Caki2 (cell line): ENCODE data around the gene PFKM. TPM values are rescaled to one million over a fixed set of nuclear protein-coding genes. Genes with fewer than 3 reads are reported as not detected.

Experiments
- DNase-seq: peaks from one replicate; pipeline ENCODE4 v3.0.0-alpha.2; 2015; ENCODE audit warnings: low read depth
- in situ Hi-C: cut with HindIII; loops from 2 replicates; pipeline ENCODE4 v1.10.0; 2016; ENCODE audit warnings: low sequenced_read_pairs, low pct_unique_long_range_greater_than_20kb, mixed read lengths
- total RNA-seq: library from RNA; depleted of rRNA; stranded (reverse); fragments of >200 nt; shearing (Covaris generic); gene quantifications from 2 replicates; pipeline ENCODE4 v1.2.3, GENCODE V29; 2014; ENCODE audit warnings: low replicate concordance; rRNA removed

Gene PFKM
- 65.4 and 193 TPM in 2 replicates for total RNA-seq

GRCh38 chr12:48119078-48119833, at the start of gene PFKM:
PFKM (plus strand) TSS chr12:48119364; CDS start chr12:48122775, 3,411 bp downstream.
- peak; percentile 92 for DNase-seq
- in situ Hi-C loops, result no loop called here

- no peak for DNase-seq
- in situ Hi-C loops, result no loop called here
Measured at GRCh38 chr12:48070033-48070432, 49.1 kb upstream of the PFKM start.

- no peak for DNase-seq
- in situ Hi-C loops, result no loop called here
Measured at GRCh38 chr12:48070731-48071130, 48.4 kb upstream of the PFKM start.

GRCh38 chr12:48071808-48072207, 47.4 kb upstream of the PFKM start:
- in situ Hi-C loops, result no loop called here
- DNase-seq, result no peak

- in situ Hi-C loops, result no loop called here
Measured at GRCh38 chr12:48072266-48072665, 46.9 kb upstream of the PFKM start.

GRCh38 chr12:48074266-48074665, 44.9 kb upstream of the PFKM start:
- in situ Hi-C loops, result no loop called here

More at GRCh38 chr12:48072266-48072665, 46.9 kb upstream of the PFKM start:
- DNase-seq, result no peak

GRCh38 chr12:48075832-48076231, 43.3 kb upstream of the PFKM start:
- in situ Hi-C loops, result no loop called here
- no peak for DNase-seq

More at GRCh38 chr12:48074266-48074665, 44.9 kb upstream of the PFKM start:
- no peak for DNase-seq

- in situ Hi-C loops, result no loop called here
- DNase-seq, result no peak
Measured at GRCh38 chr12:48077111-48077510, 42.1 kb upstream of the PFKM start.

GRCh38 chr12:48078901-48079300, 40.3 kb upstream of the PFKM start:
- in situ Hi-C loops, result no loop called here
- no peak for DNase-seq

GRCh38 chr12:48080285-48080684, 38.9 kb upstream of the PFKM start:
- in situ Hi-C loops, result no loop called here
- DNase-seq, result no peak

- in situ Hi-C loops, result no loop called here
- DNase-seq, result no peak
Measured at GRCh38 chr12:48080821-48081220, 38.3 kb upstream of the PFKM start.

- DNase-seq, result no peak
- in situ Hi-C loops, result no loop called here
Measured at GRCh38 chr12:48084066-48084465, 35.1 kb upstream of the PFKM start.

GRCh38 chr12:48084841-48085460, 34.2 kb upstream of the PFKM start:
- in situ Hi-C loops, result no loop called here

GRCh38 chr12:48086327-48086726, 32.8 kb upstream of the PFKM start:
- DNase-seq, result no peak
- in situ Hi-C loops, result no loop called here

More at GRCh38 chr12:48084841-48085460, 34.2 kb upstream of the PFKM start:
- no peak for DNase-seq

GRCh38 chr12:48092611-48093010, 26.6 kb upstream of the PFKM start:
- in situ Hi-C loops, result no loop called here
- no peak for DNase-seq

- in situ Hi-C loops, result no loop called here
- DNase-seq, result no peak
Measured at GRCh38 chr12:48104531-48104930, 14.6 kb upstream of the PFKM start.

- DNase-seq, result no peak
- in situ Hi-C loops, result no loop called here
Measured at GRCh38 chr12:48105321-48105866, 13.8 kb upstream of the PFKM start.

- DNase-seq, result peak; percentile 89
- in situ Hi-C loops, result no loop called here
Measured at GRCh38 chr12:48105867-48106680, 13.1 kb upstream of the PFKM start, which contains the start of gene SENP1. SENP1 (minus strand) TSS chr12:48106079; CDS start chr12:48101472, 4,607 bp downstream.
